ENCODE results near the gene ADH1A.
"Not testable (repeated sequence)": the region's sequence is repeated elsewhere in the genome, so short reads cannot be mapped to it uniquely, and the experiment has no call there.

ADH1A gene

DNA sequence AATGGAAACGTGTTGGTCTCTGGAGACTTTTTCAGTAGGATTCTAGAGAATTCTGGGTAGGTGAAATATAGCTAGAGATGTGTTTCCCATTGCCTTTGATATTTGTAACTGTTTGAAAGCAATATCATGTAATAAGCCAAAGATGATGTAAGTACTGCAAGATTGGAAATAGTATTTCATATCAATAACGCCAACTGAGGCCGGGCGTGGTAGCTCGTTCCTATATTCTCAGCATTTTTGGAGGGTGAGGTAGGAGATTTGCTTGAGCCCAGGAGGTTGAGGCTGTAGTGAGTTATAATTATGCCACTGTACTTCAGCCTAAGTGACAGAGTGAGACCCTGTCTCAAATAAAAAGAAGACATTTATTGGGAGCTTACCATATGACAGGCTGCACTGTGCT, 9.5 kb downstream of the ADH1A start:
- H3K27me3 ChIP-seq (ENCODE audit: insufficient read depth, low read length), result no peaks in the 10 kb centered on the region
- no peaks in the 10 kb centered on the region for H3K36me3 ChIP-seq (ENCODE audit: insufficient read depth, low read length)
- H3K27ac ChIP-seq (ENCODE audit: low read depth, low read length), result no peak overlapping the region
- no peaks in the 10 kb centered on the region for H3K79me2 ChIP-seq (ENCODE audit: control insufficient read depth, insufficient read depth, low read length, unreplicated experiment)
- no peaks in the 10 kb centered on the region for H3K4me1 ChIP-seq (ENCODE audit: control insufficient read depth, insufficient read depth, low read length, unreplicated experiment)
- no peak overlapping the region for H2AFZ ChIP-seq (ENCODE audit: low read length, unreplicated experiment)
- H3K4me3 ChIP-seq (ENCODE audit: low read depth, low read length), result no peak overlapping the region

DNA sequence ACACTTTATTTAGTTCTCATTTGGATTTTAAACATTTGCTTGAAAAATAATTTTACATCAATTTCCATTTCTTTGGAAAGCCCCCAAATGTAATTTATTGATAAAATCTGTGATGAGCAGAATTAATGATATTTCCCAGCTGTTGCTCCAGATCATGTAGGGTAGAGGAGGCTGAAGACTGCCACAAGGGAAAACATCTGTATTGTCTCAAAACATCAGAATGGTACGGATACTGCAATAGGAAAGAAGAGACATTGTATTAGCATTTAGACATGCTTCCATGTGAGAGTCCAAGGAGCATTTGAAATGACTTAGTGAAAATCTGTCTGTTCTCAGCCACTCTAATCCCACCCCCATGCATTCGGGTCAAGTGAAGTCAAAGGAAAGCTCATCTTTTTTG, 14.4 kb downstream of the ADH1A start:
- Histone ChIP-seq H3K4me3 (ENCODE audit: low read depth, low read length) (no peak overlapping the region), H3K27ac (ENCODE audit: low read depth, low read length) (no peak overlapping the region), H2AFZ (ENCODE audit: low read length, unreplicated experiment) (no peak overlapping the region), H3K27me3 (ENCODE audit: insufficient read depth, low read length) (no peaks in the 10 kb centered on the region), H3K79me2 (ENCODE audit: control insufficient read depth, insufficient read depth, low read length, unreplicated experiment) (no peaks in the 10 kb centered on the region), H3K4me1 (ENCODE audit: control insufficient read depth, insufficient read depth, low read length, unreplicated experiment) (no peaks in the 10 kb centered on the region), H3K36me3 (ENCODE audit: insufficient read depth, low read length) (no peaks in the 10 kb centered on the region)

DNA sequence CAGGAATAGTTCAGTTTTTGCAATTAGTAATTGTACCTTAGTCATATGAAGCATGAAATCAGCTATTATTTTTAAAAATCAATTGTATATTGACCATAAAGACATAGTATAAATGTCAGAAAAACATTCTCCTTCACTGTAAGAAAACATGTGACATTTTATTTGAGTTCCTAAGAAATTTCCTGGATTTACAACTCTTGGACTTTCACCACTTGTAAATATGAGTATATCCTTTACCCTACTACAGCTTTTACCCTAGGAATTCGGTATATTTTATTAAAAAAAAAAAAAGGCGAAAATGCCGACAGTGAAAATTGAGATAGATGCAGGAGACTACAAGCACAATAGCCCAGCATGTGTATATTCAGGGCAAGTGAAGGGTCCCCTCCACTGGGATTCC, 14.9 kb downstream of the ADH1A start:
- no peaks in the 10 kb centered on the region for H3K4me1 ChIP-seq (ENCODE audit: control insufficient read depth, insufficient read depth, low read length, unreplicated experiment)
- no peak overlapping the region for H2AFZ ChIP-seq (ENCODE audit: low read length, unreplicated experiment)
- no peak overlapping the region for H3K4me3 ChIP-seq (ENCODE audit: low read depth, low read length)
- no peak overlapping the region for H3K27ac ChIP-seq (ENCODE audit: low read depth, low read length)
- no peaks in the 10 kb centered on the region for H3K36me3 ChIP-seq (ENCODE audit: insufficient read depth, low read length)
- H3K79me2 ChIP-seq (ENCODE audit: control insufficient read depth, insufficient read depth, low read length, unreplicated experiment), result no peaks in the 10 kb centered on the region
- no peaks in the 10 kb centered on the region for H3K27me3 ChIP-seq (ENCODE audit: insufficient read depth, low read length)

DNA sequence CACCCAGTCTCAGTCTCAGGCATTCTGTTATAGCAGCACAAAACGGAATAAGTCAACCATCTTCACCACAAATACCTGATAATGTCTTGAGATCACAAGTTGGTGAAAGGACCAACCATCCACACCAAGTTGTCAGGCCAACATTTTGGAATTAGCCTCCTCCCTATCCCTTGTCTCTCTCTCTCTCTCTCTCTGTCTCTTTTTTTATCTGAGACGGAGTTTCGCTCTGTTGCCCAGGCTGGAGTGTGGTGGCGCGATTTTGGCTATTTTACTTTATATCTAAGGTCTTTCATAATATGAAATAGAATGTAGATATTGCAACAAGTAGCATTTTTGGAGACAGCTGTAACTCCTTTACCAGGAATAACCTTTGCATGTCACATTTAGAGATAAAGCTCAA, 15.7 kb downstream of the ADH1A start:
- Histone ChIP-seq H3K79me2 (ENCODE audit: control insufficient read depth, insufficient read depth, low read length, unreplicated experiment) (no peaks in the 10 kb centered on the region), H3K36me3 (ENCODE audit: insufficient read depth, low read length) (no peaks in the 10 kb centered on the region), H3K4me3 (ENCODE audit: low read depth, low read length) (no peak overlapping the region), H2AFZ (ENCODE audit: low read length, unreplicated experiment) (no peak overlapping the region), H3K4me1 (ENCODE audit: control insufficient read depth, insufficient read depth, low read length, unreplicated experiment) (no peaks in the 10 kb centered on the region), H3K27ac (ENCODE audit: low read depth, low read length) (no peak overlapping the region), H3K27me3 (ENCODE audit: insufficient read depth, low read length) (no peaks in the 10 kb centered on the region)

DNA sequence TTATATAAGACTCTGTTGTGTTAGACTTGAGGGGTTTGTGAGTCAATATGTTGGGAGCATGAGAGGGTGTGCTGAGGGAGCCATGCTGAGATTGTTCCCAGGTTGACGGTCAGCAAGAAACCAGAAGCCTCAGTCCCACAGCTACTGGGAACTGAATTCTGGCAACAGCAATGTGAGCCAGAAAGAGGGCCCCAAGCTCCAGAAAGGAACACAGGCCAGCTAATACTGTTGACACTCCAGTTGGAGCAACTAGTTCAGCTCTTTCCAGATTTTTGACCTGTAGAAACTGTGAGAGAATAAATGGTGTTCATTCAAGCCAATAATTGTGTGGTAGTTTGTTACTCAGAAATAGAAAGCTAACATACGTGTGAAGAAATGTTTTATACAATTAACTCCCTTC, 17.1 kb downstream of the ADH1A start:
- Histone ChIP-seq H3K27ac (ENCODE audit: low read depth, low read length) (no peak overlapping the region), H2AFZ (ENCODE audit: low read length, unreplicated experiment) (no peak overlapping the region), H3K4me3 (ENCODE audit: low read depth, low read length) (no peak overlapping the region), H3K4me1 (ENCODE audit: control insufficient read depth, insufficient read depth, low read length, unreplicated experiment) (no peaks in the 10 kb centered on the region), H3K79me2 (ENCODE audit: control insufficient read depth, insufficient read depth, low read length, unreplicated experiment) (no peaks in the 10 kb centered on the region), H3K27me3 (ENCODE audit: insufficient read depth, low read length) (no peaks in the 10 kb centered on the region), H3K36me3 (ENCODE audit: insufficient read depth, low read length) (no peaks in the 10 kb centered on the region)

DNA sequence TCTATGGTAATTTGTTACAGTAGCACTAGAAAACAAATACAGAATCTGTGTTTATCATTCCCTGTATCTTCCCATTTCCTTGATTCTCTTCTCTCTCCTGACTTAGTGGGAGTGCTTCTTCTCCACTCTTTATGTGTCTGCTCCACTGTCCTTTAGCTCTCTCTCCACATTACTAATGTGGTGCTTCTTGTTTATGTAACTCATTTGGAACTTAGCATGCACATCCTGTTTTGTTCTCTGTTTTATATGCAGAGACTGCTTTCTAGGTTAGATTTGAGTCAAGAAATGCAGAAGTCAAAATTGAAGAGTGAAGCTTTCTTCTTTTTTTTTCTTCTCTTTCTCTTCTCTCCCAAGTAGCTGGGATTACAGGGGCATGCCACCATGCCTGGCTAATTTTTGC, 25.9 kb downstream of the ADH1A start:
- Histone ChIP-seq H3K27me3 (ENCODE audit: insufficient read depth, low read length) (no peaks in the 10 kb centered on the region), H3K4me1 (ENCODE audit: control insufficient read depth, insufficient read depth, low read length, unreplicated experiment) (no peaks in the 10 kb centered on the region), H3K27ac (ENCODE audit: low read depth, low read length) (no peak overlapping the region), H2AFZ (ENCODE audit: low read length, unreplicated experiment) (no peak overlapping the region), H3K79me2 (ENCODE audit: control insufficient read depth, insufficient read depth, low read length, unreplicated experiment) (no peaks in the 10 kb centered on the region), H3K36me3 (ENCODE audit: insufficient read depth, low read length) (no peaks in the 10 kb centered on the region), H3K4me3 (ENCODE audit: low read depth, low read length) (no peak overlapping the region)

DNA sequence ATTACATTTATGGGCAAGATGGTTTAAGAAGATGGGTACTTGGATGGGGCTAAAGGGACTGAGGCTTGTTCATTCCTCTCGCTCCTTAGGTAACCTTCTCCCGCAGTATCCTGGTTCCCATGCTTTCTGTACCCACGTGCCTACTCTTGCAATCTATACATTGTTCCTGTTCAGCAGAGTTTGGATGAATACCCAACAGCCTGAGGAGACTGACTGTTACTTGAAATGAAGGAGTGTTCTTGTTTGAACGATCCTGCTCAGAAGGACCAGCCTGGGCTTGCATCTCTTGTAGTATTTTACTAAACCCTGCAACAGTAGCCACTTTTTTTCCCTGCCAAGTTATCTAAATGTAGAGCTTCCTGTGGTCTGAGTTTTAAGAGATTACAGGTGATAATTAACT, 38.0 kb downstream of the ADH1A start:
- H3K4me3 ChIP-seq (ENCODE audit: low read depth, low read length), result no peak overlapping the region
- no peaks in the 10 kb centered on the region for H3K27me3 ChIP-seq (ENCODE audit: insufficient read depth, low read length)
- no peak overlapping the region for H3K27ac ChIP-seq (ENCODE audit: low read depth, low read length)
- no peak overlapping the region for H2AFZ ChIP-seq (ENCODE audit: low read length, unreplicated experiment)
- no peaks in the 10 kb centered on the region for H3K79me2 ChIP-seq (ENCODE audit: control insufficient read depth, insufficient read depth, low read length, unreplicated experiment)
- H3K4me1 ChIP-seq (ENCODE audit: control insufficient read depth, insufficient read depth, low read length, unreplicated experiment), result no peaks in the 10 kb centered on the region
- H3K36me3 ChIP-seq (ENCODE audit: insufficient read depth, low read length), result no peaks in the 10 kb centered on the region

DNA sequence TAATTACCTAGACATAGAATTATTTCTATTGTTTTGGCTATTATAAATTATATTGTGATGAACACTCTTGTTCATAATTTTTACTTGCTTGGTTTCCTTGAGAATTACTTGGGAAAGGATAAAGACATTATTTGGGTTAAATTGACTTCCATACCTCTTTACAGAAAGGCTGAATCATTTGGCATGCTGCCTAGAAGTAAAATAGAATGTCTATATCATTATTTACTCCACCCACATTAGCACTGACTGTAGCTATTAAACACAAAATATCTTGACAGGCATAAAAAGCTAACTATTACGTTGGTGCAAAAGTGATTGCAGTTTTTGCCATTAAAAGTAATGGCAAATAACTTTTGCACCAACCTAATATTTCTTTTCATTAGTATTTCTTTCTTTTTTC, 42.1 kb downstream of the ADH1A start:
- no peaks in the 10 kb centered on the region for H3K36me3 ChIP-seq (ENCODE audit: insufficient read depth, low read length)
- no peak overlapping the region for H2AFZ ChIP-seq (ENCODE audit: low read length, unreplicated experiment)
- no peaks in the 10 kb centered on the region for H3K4me1 ChIP-seq (ENCODE audit: control insufficient read depth, insufficient read depth, low read length, unreplicated experiment)
- no peaks in the 10 kb centered on the region for H3K27me3 ChIP-seq (ENCODE audit: insufficient read depth, low read length)
- H3K79me2 ChIP-seq (ENCODE audit: control insufficient read depth, insufficient read depth, low read length, unreplicated experiment), result no peaks in the 10 kb centered on the region
- H3K4me3 ChIP-seq (ENCODE audit: low read depth, low read length), result no peak overlapping the region
- no peak overlapping the region for H3K27ac ChIP-seq (ENCODE audit: low read depth, low read length)

DNA sequence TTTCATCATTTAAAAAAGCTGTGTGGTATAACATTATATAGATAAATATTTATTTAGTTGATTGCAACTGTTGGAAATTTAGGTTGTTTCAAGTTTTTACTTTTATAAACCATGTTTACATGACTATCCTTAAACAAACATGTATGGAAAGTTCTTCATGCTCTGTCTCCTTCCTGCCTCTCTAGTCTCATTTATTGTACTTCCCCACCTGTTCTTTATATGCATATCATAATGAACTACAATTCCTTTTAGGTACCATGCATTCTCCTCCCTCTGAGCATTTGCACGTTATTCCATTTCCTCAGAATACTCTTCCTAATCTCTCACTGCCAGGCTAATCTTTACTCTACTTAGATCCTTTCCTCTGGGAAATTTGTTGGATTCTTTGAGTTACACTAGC, 54.8 kb downstream of the ADH1A start:
- peaks cover 4% of the 10 kb centered on the region; the same call in 1 of the 2 replicates for H3K27me3 ChIP-seq (ENCODE audit: insufficient read depth, low read length)
- no peaks in the 10 kb centered on the region for H3K79me2 ChIP-seq (ENCODE audit: control insufficient read depth, insufficient read depth, low read length, unreplicated experiment)
- H2AFZ ChIP-seq (ENCODE audit: low read length, unreplicated experiment), result no peak overlapping the region
- no peak overlapping the region for H3K4me3 ChIP-seq (ENCODE audit: low read depth, low read length)
- H3K27ac ChIP-seq (ENCODE audit: low read depth, low read length), result no peak overlapping the region
- no peaks in the 10 kb centered on the region for H3K4me1 ChIP-seq (ENCODE audit: control insufficient read depth, insufficient read depth, low read length, unreplicated experiment)
- no peaks in the 10 kb centered on the region for H3K36me3 ChIP-seq (ENCODE audit: insufficient read depth, low read length)

DNA sequence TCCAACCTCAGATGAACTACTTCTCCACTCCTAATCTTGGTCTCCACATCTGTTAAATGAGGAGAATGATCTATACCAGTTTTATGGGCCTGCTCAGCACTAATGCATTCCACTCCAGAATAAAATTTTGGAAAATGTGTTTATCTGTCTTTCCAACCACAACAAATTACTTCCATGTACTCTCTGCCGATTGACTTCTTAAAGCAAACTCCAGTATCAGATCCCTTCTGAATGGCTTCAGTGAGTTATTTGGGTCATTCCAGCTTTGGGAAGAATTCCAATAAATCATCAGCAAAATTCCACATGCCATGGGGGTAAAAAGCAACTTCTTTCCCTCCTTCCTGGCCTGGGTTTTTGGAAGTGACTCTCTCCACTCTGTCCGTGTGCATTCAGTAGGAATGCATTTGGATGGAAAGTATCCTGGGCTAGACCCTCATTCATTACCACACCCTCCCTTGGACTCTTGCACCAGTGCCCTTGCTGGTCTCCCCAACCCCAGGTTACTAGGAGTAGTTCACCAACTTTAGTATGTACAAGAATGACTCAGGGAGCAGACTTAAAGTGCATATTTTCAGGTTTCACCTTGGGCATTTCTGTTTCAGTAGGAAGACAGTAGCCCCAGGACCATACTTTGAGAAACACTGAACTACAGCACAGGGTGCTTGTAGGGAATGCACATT, 56.3 kb downstream of the ADH1A start:
- Histone ChIP-seq H3K4me1 (ENCODE audit: control insufficient read depth, insufficient read depth, low read length, unreplicated experiment) (no peaks in the 10 kb centered on the region), H3K79me2 (ENCODE audit: control insufficient read depth, insufficient read depth, low read length, unreplicated experiment) (no peaks in the 10 kb centered on the region), H2AFZ (ENCODE audit: low read length, unreplicated experiment) (no peak overlapping the region), H3K27me3 (ENCODE audit: insufficient read depth, low read length) (peaks cover 4% of the 10 kb centered on the region; the same call in 1 of the 2 replicates), H3K36me3 (ENCODE audit: insufficient read depth, low read length) (no peaks in the 10 kb centered on the region), H3K27ac (ENCODE audit: low read depth, low read length) (no peak overlapping the region), H3K4me3 (ENCODE audit: low read depth, low read length) (no peak overlapping the region)

DNA sequence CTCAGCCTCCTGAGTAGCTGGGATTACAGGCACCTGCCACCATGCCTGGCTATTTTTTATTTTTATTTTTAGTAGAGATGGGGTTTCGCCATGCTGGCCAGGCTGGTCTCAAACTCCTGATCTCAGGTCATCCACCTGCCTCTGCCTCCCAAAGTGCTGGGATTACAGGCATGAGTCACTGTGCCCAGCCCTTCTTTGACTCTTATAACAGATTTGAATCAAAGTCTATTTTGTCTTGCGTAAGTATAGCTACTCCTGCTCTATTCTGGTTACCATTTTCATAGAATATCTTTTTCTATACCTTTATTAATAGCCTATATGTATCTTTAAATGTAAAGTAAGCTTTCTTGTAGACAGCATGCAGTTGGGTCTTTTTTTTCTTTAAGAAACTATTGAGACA, 57.4 kb downstream of the ADH1A start:
- H3K4me3 ChIP-seq (ENCODE audit: low read depth, low read length); H3K27ac ChIP-seq (ENCODE audit: low read depth, low read length); H3K4me1 ChIP-seq (ENCODE audit: control insufficient read depth, insufficient read depth, low read length, unreplicated experiment); H3K36me3 ChIP-seq (ENCODE audit: insufficient read depth, low read length); H3K79me2 ChIP-seq (ENCODE audit: control insufficient read depth, insufficient read depth, low read length, unreplicated experiment); H3K27me3 ChIP-seq (ENCODE audit: insufficient read depth, low read length); H2AFZ ChIP-seq (ENCODE audit: low read length, unreplicated experiment): not testable (repeated sequence)

Data from ACC112 (cell line).